COLO668 (cell line): ENCODE results near the gene SFMBT1.

Experiments used
- DNase-seq: peaks from one replicate; lab custom pipeline; 2025; ENCODE audit not compliant: unreplicated experiment; lab: John Stamatoyannopoulos, UW

Gene SFMBT1

DNA sequence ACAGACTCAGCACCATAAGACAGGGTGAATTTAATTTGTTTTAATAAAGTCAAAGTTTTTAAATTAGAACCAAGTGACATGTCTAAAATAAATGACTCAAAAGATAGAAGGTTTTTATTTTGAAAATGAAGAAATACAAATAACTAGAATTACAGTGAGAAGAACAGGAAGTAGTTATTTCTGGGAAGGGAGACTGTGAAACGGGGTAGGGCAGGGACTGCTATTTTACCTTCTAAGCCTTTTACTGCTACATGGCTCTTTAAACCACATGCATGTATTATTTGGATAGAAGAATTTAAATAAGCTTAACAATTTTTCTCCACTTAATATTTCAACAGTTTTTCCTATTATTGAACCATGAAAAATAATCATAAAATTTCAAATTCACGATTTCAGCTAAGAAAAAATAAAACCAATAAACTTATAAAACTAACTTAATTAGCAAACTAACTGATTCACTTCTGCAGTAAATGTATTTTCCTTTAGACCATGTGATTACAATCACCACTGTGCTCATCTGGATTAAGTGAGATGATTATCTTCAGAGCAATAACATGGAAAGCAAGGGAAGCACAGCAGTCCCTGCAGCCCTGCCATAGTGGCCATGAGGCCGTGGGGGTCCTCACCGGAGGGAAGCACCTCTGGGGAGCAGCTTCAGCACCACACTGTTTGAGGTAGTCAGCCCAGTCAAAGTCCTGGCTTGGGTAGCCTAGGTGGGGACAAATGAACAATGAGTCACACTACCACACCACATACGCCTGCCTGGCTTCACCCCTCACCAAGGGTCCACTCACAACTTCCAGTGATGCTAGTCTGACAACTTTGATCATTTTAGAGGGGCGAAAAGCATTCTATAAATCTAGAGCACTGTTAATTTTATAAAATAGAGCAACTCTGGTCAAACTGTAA is 120.2 kb downstream of the SFMBT1 start:
- no peak for DNase-seq

DNA sequence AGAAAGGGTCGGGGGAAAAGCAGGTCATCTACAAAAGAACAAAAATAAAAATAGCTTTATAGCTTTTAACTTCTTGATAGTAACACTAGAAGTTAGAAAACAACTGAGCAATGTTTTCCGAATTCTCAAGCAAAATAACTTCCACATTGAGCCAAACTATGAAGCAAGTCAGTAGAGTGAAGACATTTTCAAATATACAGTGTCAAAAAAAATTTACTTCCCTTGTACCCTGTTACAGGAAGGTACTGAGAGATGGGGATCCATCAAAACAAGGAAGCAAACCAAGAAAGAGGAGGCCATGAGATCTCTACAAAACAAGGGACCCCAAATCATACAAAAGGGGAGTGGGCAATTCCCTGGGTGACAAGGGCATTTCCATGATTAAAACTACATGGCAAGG is 121.9 kb downstream of the SFMBT1 start:
- no peak for DNase-seq

DNA sequence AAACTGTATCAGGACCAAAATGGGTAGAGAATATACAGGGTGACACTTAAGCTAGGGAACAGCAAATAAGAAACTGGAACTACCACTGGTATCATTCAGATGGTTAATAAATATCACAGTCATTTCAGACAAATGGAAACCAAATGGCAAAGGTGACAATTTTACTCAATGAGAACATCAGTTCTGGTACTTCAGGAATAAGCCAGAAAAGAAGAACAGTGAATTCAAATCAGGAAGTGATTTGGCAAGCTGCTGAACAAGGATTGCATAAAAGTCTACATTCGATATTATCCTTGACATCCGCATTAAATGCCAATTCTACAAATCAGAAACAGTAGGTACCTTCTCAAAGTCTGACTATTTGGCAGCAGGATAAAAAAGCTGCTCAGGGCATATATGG is 125.0 kb downstream of the SFMBT1 start:
- no peak for DNase-seq

DNA sequence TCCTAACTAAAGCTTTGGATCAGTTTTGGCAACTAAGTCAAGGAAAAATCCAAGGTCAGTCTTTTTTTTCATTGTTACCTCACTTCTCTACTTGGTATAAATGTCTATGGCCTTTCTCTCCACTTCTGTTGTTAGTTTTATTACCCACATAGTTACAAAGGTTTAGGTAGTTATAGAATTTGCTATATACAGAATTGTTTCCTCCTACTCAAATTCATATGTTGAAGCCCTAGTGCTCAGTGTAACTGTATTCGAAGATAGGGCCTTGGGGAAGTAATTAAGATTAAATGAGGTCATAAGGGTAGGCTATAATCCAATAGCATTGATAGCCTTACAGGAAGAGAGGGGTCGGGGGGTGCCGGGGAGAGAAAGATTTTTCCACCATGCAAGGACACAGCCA is 128.8 kb downstream of the SFMBT1 start:
- no peak for DNase-seq

DNA sequence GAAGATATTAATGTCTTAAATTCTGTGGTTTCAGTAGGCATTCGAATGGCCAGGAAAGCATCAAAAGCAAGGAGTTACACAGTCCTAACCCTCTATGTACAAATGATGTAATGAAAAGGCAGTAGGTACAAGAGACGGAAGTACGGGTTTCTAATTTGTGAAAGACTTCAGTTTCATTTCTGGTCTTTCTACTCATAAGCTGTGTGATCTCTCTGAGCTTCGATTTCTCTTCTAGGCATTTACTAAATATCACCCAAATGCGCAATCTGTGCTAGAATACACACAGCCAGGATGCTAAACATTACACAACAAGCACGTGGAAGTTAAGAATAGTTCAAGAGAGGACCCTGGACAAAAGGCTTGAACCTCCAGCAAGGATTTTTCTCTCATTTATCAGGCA is 130.6 kb downstream of the SFMBT1 start:
- no peak for DNase-seq

DNA sequence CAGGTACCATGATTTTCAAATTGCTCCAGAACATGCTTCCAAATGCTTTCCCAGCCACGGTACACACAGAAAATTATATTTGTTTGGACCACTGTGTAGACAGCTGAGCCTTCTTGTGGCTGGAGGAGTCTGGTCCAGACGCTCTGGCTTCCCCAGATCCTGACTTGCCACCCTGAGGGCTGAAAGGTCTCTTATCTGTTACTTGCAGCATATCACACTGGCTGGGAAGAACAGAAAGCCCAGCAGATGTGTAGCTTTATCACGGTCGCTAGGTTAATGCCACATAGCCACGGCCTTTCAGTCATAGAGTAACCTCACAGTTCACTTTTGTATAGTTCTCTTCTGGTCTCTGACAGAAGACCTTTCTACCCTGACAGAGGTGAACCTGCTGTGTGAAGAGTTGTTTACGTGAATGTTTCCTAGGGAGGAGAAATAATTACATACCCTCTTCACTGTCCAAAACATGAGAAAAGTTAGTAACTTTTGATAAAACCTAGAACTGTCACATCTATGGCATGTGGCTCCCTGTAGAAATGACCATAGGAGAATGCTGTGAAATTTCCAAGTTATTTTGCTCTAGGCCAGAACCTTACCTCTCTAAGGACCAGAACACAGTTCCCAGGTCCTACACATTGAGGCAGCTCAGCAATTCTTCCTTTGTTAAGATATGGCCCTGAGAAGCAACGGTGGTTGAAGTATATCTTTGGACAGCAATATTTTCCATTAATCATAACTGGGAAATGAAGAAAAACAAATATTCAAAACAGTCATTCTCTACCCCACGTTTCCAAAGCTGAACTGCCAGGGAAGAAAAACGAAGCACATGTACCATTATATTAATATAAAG is 132.8 kb downstream of the SFMBT1 start:
- no peak for DNase-seq

DNA sequence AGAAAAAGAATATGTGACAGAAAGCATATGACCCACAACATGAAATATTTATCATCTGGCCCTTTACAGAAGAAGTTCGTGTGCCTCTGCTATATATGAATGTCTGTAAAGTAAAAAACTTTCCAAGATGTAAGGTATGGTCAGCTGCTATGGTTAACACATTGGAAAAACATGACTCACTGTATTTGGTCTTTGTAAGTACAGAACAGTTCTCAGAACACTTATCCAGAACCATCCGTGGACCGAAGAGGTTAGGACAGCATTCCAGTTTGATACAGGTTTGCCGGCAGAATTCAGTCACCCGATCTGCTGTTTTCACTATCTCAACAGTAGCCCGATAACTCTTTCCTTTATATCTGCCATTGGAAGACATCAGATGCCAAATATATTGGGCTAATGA is 135.1 kb downstream of the SFMBT1 start:
- no peak for DNase-seq

DNA sequence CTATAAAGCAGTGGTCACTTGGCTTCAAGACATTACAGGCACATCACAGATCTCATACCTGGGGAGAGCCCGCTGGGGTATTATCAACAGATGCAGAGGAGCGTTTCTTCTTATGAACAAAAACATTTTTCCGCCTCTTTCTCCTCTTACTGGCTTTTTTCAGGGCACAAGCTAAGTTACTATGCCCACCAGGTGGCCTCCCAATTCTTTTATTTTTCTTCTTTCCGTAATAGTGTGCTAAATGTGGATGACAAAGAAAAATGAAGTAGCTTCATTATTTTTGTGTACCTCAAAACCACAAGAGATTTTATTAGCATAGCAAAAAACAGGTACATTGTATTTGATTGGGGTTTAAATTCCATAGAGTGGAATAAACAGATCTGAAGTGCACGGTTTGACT is 138.4 kb downstream of the SFMBT1 start:
- no peak for DNase-seq

DNA sequence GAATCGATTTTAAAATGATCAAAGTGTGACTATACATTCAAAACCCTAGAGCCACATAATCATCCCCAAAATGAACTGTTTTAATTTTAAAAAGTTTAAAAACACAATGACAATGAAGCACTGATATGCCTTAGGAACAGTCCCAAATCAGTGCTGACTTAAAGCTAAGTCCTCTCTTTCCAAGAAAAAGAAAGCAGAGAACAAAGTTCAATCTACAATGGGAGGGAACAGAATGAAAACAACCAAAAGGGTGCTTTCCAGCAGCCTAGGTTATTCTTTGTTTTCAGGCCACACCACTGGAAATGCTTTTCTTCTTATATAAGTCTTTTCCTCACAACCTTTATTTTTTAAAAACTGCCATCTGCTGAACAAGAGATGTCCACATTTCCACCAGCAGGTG is 141.3 kb downstream of the SFMBT1 start:
- no peak for DNase-seq

DNA sequence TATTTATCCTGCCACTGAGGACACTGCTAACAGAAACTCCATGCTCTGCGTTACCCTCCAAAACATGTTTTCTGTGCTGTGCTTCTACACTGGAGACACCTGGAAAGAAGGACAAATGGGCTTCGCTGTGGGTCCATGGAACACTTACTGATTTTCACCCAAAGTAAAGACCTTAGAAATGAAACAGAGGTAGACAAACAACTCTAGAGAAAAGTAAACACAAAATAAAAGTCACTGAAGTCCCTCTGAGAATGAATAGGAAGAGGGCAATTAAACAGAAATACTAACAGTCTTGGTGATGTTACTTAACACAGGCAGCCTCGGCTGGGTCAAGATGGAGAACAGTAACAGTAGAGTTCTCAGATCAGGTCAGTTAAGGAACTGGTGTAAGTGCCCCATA is 141.9 kb downstream of the SFMBT1 start:
- no peak for DNase-seq

DNA sequence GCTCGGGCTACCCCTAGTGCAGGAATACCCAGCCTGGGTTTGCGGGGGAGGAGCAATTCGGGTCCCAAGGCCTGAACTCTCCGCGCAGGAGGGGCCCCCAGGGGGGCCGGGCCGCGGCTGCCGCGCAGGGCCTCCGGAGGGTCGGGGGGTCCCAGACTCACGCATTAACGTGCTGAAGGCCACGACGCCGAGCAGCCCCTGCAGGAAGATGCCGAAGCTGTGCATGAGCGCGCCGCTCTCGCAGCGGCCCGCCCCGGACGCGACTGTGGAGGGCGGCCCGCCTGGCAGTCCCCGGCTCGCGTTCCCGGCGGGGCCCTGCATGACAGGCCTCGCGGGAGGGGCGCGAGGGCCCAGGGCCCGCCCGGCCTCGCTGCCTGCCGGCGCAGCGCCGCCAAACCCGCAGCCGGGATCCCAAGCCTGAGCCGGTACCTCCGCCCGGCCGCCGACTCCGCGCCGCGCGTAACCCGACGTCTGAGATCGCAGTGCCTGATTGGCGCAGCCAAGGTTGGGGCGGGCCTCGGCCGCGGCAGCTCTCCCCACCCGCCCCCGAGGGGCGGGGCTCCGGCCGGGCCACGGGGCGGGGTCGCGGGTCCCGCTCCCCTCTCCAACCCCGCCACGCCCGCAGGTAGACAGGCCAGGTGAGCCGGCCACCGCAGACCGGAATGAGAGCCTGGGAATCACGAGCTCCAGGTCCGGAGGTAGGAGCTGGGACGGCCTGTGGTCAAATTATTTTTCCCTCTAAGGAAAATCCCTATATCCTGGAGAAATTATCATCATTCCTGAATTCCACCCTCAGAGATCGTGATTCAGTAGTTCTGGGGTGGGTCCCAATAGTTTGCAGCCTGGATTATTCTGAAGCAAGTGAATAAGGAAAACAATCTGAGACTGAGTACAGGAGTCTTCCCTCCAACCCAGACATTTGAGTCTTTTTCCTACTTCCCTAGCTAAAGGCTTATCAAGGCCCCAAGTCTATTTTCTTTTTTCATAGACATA is 148.4 kb downstream of the SFMBT1 start, which contains the start of gene STIMATE:
TSS of gene STIMATE (minus strand) at position 419 of the 993 bp plus-strand sequence. CDS start at position 321, 98 bp downstream.
- DNase-seq, result peak; percentile 86

DNA sequence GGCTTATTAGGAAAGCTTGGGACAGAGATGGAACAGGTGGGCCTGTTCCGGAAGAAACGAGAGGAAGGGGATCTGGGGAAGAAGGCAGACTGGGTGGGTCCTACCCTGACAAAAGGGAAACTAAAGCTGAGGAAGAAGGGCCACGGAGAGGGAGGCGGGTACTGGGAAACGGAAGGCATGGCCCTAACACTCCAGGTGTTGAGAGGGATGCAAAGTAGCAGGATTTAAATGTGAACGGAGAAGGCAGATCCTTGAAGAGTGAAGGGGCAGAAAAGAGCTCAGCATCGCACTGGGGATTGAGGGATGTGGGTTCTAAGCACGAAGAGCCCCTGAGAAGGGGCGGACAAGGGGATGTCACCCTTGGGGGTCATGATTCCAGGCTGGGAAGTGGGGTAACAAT is 149.3 kb downstream of the SFMBT1 start:
- DNase-seq, result peak; percentile 4

DNA sequence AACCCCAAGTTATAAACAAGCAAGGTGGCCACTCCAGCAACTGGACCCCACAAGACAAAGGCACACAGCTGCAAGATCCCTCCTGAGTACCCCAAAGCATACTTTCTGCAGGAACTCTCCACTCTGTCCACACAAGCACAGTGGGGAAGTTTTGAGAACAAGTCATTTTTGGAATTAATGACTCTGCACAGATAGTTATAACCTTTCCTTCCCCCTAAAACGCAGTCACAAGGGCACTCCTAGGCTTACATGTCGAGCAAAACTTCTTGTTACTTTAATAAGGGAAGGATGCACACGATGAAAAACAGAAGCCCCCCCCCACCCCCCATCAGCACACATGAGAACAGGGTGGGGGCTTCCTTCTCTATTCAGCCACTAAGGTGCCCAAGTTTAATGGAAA is 149.7 kb downstream of the SFMBT1 start:
- DNase-seq, result no peak

DNA sequence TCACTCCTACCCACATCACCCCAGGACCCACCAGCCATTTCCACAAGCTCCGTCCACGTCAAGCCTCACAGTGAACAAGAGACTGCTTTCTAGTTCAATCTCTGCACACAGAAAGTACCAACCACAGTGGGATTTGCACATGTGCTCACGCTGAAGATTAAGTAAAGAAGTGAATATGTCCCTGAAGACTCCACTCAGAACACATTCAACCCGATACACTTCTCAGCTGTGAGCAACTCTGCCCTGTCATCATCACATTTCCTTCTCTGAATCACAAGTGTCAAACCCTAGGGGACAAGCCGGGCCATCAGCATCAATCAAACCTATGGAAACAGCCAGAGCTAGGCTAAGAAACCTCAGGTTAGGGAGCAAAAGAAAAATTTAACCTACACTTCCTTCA is 150.5 kb downstream of the SFMBT1 start:
- DNase-seq, result no peak

DNA sequence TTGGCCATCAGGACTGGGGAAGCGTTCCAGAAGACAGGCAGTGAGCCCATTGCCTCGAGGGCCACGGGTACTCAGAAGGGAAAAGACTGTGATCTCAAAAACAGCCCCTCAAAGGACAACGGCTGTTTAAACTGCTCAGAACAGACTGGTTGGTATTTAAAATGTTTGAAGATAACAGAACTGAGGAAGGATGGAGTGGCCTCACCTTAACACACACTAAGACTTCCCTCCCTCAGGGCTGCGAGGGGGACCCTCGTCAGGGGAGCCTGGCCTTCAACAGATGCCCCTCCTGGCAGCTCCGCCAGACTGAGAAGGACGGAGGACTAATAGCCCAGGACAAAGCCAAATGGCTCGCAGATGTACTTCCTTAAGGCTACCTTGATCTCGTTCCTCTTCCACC is 151.1 kb downstream of the SFMBT1 start:
- DNase-seq, result no peak

DNA sequence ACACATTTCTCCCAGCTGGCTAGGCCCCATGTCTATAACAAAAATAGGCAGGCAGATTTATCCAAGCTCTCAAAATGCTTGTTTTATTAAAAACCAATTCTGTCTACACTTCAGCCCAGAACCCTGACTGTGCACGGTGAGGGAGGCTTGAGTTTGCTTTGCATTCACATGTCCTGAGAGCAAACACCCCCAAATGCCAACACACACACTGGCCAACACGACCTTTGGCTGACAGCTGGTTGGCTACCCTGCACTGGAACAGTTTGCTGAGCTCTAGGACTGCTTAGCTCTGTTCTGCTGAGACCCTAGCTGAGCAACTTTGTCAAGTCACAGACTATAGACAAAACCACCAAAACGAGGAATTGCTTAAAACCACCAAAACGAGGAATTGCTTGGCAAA is 152.2 kb downstream of the SFMBT1 start:
- DNase-seq, result no peak

DNA sequence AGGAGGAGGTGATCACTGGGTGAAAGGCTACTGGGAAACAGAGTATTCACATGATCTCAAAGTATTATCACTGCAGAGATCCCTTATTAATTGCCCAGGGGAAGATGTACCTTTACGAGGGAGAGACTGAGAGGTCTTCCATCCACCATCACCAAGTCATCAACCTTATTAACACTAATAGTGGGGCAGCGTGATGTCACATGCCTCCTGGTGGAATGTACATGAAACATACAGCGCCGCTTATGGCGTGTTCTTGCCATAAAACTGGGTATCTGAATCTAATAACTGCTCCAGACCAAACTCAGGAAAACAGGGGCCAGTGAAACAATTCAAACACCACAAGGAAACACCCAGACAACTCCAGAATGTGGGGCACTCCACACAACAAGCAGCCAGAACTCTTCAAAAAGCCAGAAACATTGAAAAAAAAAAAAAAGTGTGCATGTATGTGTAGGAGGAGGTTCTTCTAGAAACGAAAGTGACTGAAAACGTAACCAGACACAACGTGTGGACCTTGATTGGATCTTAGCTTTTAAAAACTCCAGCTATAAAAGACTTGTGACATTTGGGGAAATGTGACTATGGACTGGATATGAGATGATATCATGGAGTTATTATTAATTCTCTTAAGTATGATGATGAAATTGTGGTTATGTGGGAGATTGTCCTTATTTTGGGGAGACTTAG is 153.1 kb downstream of the SFMBT1 start:
- no peak for DNase-seq

DNA sequence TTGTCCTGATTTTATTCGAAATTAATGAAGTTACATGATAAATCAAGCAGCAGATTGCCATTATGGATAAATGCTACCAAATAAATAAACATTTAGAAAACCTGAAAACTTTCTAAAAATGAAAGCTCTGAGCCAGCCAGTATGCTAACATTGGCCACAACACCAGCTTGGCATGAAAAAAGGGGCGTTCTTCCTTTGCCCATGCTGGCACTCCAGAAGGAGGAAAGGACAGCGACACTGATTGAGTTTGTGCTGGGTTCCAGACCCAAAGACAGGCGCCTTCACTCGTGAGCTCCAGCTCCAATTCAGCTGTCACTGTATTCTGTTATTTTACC is 153.6 kb downstream of the SFMBT1 start:
- no peak for DNase-seq

DNA sequence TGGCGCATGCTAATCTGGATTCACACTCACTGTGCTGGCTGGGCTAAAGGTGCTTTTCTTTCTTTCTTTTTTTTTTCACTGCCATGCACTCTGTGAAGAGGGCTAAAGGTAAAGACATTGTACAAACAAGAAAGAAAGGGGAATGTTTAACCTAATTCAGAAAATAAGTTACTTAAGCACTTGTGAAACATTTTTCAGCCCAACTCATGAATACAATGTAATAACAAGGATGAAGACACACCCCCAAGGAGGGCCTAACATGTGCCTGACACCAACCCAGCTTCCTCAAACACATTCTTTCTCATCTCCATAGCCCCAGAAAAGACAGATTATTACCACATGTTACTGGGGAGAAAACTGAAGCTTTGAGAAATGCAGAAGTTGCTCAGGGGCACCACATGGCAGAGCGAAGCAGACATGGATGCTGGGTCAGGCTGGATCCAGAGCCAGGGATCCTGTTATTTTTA is 154.2 kb downstream of the SFMBT1 start:
- DNase-seq, result no peak

DNA sequence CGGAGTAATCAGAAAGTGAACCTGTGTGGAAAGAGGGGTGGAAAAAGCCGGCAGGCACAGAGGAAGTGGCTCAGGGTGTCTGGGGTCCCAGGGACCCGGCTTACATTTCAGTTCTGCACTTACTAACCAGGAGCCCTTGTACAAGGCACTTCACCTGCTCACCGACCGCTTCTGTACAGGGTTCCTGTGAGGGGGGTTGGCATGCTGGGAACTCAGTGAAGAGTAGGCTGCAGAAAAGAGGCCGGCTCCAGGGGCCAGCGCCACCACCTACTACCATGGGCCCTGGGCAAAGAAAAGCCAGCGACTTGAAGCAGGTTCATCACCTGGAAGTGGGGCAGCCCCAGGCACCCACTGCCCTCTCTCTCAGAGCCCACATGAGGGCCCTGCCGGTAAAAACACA is 154.7 kb downstream of the SFMBT1 start:
- DNase-seq, result no peak
